A375 (cell line): Measurements from ENCODE around the gene NUTM2F. TPM values are rescaled to one million over a fixed set of nuclear protein-coding genes. Genes with fewer than 3 reads are reported as not detected.

Source experiments
- total RNA-seq: library from RNA; depleted of rRNA; stranded (reverse); fragments of >200 nt; shearing (Covaris generic); gene quantifications from 2 replicates; pipeline ENCODE4 v1.2.3, GENCODE V29; 2014; rRNA removed

The NUTM2F gene, protein sequence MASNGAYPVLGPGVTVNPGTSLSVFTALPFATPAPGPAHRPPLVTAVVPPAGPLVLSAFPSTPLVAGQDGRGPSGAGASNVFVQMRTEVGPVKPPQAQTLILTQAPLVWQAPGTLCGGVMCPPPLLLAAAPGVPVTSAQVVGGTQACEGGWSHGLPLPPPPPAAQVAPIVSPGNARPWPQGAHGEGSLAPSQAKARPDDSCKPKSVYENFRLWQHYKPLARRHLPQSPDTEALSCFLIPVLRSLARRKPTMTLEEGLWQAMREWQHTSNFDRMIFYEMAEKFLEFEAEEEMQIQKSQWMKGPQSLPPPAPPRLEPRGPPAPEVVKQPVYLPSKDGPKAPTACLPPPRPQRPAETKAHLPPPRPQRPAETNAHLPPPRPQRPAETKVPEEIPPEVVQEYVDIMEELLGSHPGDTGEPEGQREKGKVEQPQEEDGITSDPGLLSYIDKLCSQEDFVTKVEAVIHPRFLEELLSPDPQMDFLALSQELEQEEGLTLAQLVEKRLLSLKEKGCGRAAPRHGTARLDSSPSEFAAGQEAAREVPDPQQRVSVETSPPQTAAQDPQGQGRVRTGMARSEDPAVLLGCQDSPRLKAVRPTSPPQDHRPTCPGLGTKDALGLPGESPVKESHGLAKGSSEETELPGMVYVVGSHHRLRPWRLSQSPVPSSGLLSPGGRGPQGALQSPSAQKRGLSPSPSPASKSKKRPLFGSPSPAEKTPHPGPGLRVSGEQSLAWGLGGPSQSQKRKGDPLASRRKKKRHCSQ
- not detected in 2 replicates for total RNA-seq

GRCh38 chr9:94328544-94328943, at the start of gene NUTM2F:
TSS of gene NUTM2F (minus strand) at chr9:94328644. CDS start at chr9:94328623, 21 bp downstream.

Other genes starting within 250 kb of the NUTM2F start
- 8.4 and 8.8 TPM in 2 replicates for gene PTPDC1, start 244.2 kb downstream of the NUTM2F start, total RNA-seq
- 2.7 and 3.0 TPM in 2 replicates for gene ZNF169, start 69.3 kb downstream of the NUTM2F start, total RNA-seq
- gene PCAT7, start 226.4 kb upstream of the NUTM2F start, total RNA-seq, result 9.3 and 9.9 TPM in 2 replicates